NCI-H82 treated with DMSO at 0.1 percent for 48 hours (cell line): ENCODE results near the gene FRS2.
"Not testable (repeated sequence)": the region's sequence is repeated elsewhere in the genome, so short reads cannot be mapped to it uniquely, and the experiment has no call there.

Experiments used
- DNase-seq: peaks from one replicate; lab custom pipeline; 2025; ENCODE audit not compliant: unreplicated experiment; lab: John Stamatoyannopoulos, UW

The FRS2 gene

GRCh38 chr12:69570545-69571399, 100.6 kb downstream of the FRS2 start:
- peak; percentile 34 for DNase-seq

GRCh38 chr12:69575346-69575745, 105.2 kb downstream of the FRS2 start:
- DNase-seq: no peak

GRCh38 chr12:69578283-69578682, 108.1 kb downstream of the FRS2 start:
- DNase-seq: no peak

- DNase-seq: no peak
Measured at GRCh38 chr12:69579029-69579428, 108.8 kb downstream of the FRS2 start.

- no peak for DNase-seq
Measured at GRCh38 chr12:69580074-69580473, 109.9 kb downstream of the FRS2 start.

GRCh38 chr12:69583203-69583602, 113.0 kb downstream of the FRS2 start:
- no peak for DNase-seq

GRCh38 chr12:69585189-69586062, 115.2 kb downstream of the FRS2 start, which contains the start of gene CCT2:
CCT2 (plus strand) TSS chr12:69585459; CDS start chr12:69585522, 63 bp downstream.
- peak; percentile 64 for DNase-seq

- DNase-seq: no peak
Measured at GRCh38 chr12:69588527-69588926, 118.3 kb downstream of the FRS2 start.

- no peak for DNase-seq
Measured at GRCh38 chr12:69589082-69589481, 118.9 kb downstream of the FRS2 start.

- DNase-seq: no peak
Measured at GRCh38 chr12:69595689-69596088, 125.5 kb downstream of the FRS2 start.

GRCh38 chr12:69598174-69598753, 128.1 kb downstream of the FRS2 start:
- no peak for DNase-seq

GRCh38 chr12:69600804-69601203, 130.6 kb downstream of the FRS2 start:
- DNase-seq: no peak

GRCh38 chr12:69601962-69602685, 131.9 kb downstream of the FRS2 start:
- DNase-seq: no peak

- DNase-seq: no peak
Measured at GRCh38 chr12:69602954-69603353, 132.8 kb downstream of the FRS2 start.

GRCh38 chr12:69603556-69603955, 133.4 kb downstream of the FRS2 start:
- not testable (repeated sequence) for DNase-seq

GRCh38 chr12:69604275-69604674, 134.1 kb downstream of the FRS2 start:
- DNase-seq: not testable (repeated sequence)

- DNase-seq: no peak
Measured at GRCh38 chr12:69608114-69608513, 137.9 kb downstream of the FRS2 start.

- no peak for DNase-seq
Measured at GRCh38 chr12:69610126-69610525, 139.9 kb downstream of the FRS2 start.

GRCh38 chr12:69610729-69611128, 140.5 kb downstream of the FRS2 start, which contains the start of gene LRRC10:
LRRC10 (minus strand) TSS chr12:69610907; CDS start chr12:69610838, 69 bp downstream.
- DNase-seq: no peak

GRCh38 chr12:69613351-69613750, 143.2 kb downstream of the FRS2 start:
- DNase-seq: no peak

GRCh38 chr12:69616025-69616424, 145.8 kb downstream of the FRS2 start:
- no peak for DNase-seq
